HepG2 (cell line): ENCODE data around the gene CLASP1. TPM values are rescaled to one million over a fixed set of nuclear protein-coding genes. Genes with fewer than 3 reads are reported as not detected.
A peak's percentile ranks its signal among the peaks of the same experiment; 100 is the strongest.

Experiments used
- ATAC-seq: fragments of 200-7000 bp; cut with Tn5 transposase; 3 replicates; pipeline ENCODE4 v1.9.1; 2020; ENCODE audit warnings: mild to moderate bottlenecking, moderate library complexity
- BruUV-seq: library from RNA; stranded (reverse); fragments of 400-500 nt; replicated peaks from 2 replicates; lab custom pipeline; 2021; lab: Mats Ljungman, UMichigan
- CTCF ChIA-PET: fragments of 300-600 bp; formaldehyde crosslinking; extraction: SDS; loops from one replicate; lab custom pipeline; 2021; ENCODE audit warnings: low total read pairs, inconsistent platforms, low intra/inter-chr PET ratio; lab: Yijun Ruan, JAX
- POLR2A ChIA-PET: fragments of 350-600 bp; sonication (Branson Sonifier 250); formaldehyde crosslinking; loops from one replicate; lab custom pipeline; 2020; ENCODE audit warnings: antibody characterized with exemption, inconsistent platforms; lab: Yijun Ruan, JAX
- DNase-seq: peaks from one replicate; pipeline ENCODE4 v3.0.0-alpha.2; 2015; ENCODE audit warnings: low spot score
- FAIRE-seq: peaks from 3 replicates; lab custom pipeline; 2011; peaks lifted over from hg19 to GRCh38; lab: Jason Lieb, UNC
- H2AFZ ChIP-seq: one replicate; pipeline ENCODE4 v1.6.1; 2011; ENCODE audit warnings: low read length, inconsistent platforms
- H3K27ac ChIP-seq: fragments of 300-600 bp; 3 replicates; pipeline ENCODE4 v1.8.0; 2011; ENCODE audit warnings: mixed run types, mild to moderate bottlenecking, mixed read lengths, low read length, inconsistent platforms; ENCODE audit not compliant: insufficient read depth; ENCODE audit errors: extremely low read length
- H3K27me3 ChIP-seq, 2 experiments: fragments of 200-600 bp in 1 of 2; 2 replicates in 1 of 2; 3 replicates in 1 of 2; pipeline versions ENCODE4 v1.6.0 to v1.8.0; 2011; ENCODE audit warnings: low read length in 2 of 2, mild to moderate bottlenecking in 2 of 2, moderate library complexity in 2 of 2, inconsistent platforms in 1 of 2; ENCODE audit not compliant: insufficient read depth in 2 of 2, control insufficient read depth in 1 of 2
- H3K36me3 ChIP-seq, 2 experiments: fragments of 200-600 bp in 1 of 2; replicated peaks in 1 of 2; 2 replicates in 1 of 2; 3 replicates in 1 of 2; pipeline versions ENCODE4 v1.5.1 to v1.8.0; 2011; ENCODE audit warnings: low read length in 2 of 2, inconsistent platforms in 1 of 2; ENCODE audit not compliant: insufficient read depth in 2 of 2, control insufficient read depth in 1 of 2
- H3K4me1 ChIP-seq: 2 replicates; pipeline ENCODE4 v1.5.1; 2012; ENCODE audit warnings: low read length, inconsistent platforms; ENCODE audit not compliant: insufficient read depth
- H3K4me2 ChIP-seq: 2 replicates; pipeline ENCODE4 v1.6.0; 2011; ENCODE audit warnings: low read depth, low read length, inconsistent platforms
- H3K4me3 ChIP-seq, 3 experiments: fragments of 200-600 bp in 1 of 3; sonication (generic), shearing (Covaris generic) in 1 of 3; replicated peaks in 1 of 3; 2 replicates each; pipeline ENCODE4 v1.5.1; 2011 to 2016; ENCODE audit warnings: low read length in 3 of 3, inconsistent platforms in 2 of 3, low read depth in 2 of 3, mild to moderate bottlenecking in 2 of 3, control low read depth in 1 of 3, mixed read lengths in 1 of 3; ENCODE audit not compliant: insufficient read depth in 1 of 3
- H3K79me2 ChIP-seq: one replicate; pipeline ENCODE4 v1.6.1; 2011; ENCODE audit warnings: low read length, inconsistent platforms; ENCODE audit not compliant: insufficient read depth
- H3K9ac ChIP-seq: 2 replicates; pipeline ENCODE4 v1.6.0; 2011; ENCODE audit warnings: mild to moderate bottlenecking, low read depth, low read length, inconsistent platforms; ENCODE audit not compliant: insufficient read depth
- H3K9me3 ChIP-seq: 2 replicates; pipeline ENCODE4 v1.5.1; 2012; ENCODE audit warnings: mild to moderate bottlenecking, low read length
- H4K20me1 ChIP-seq: 2 replicates; pipeline ENCODE4 v1.6.0; 2011; ENCODE audit warnings: inconsistent platforms, mild to moderate bottlenecking, low read length, moderate library complexity; ENCODE audit not compliant: insufficient read depth
- BCL6 ChIP-seq: IDR thresholded peaks from 2 replicates; pipeline ENCODE4 v1.6.1; 2016; ENCODE audit warnings: missing genetic modification reagents, missing compliant biosample characterization
- CAMTA2 ChIP-seq: sonication (generic); formaldehyde crosslinking; IDR thresholded peaks from 2 replicates; pipeline ENCODE4 v1.4.0; 2020; ENCODE audit warnings: mild to moderate bottlenecking, missing genetic modification reagents, borderline replicate concordance
- CCAR2 ChIP-seq: fragments of 200-400 bp; formaldehyde crosslinking; optimal IDR thresholded peaks from 2 replicates; pipeline ENCODE3; 2018; ENCODE audit warnings: low read depth, mild to moderate bottlenecking, low read length, moderate library complexity
- SALL1 ChIP-seq: sonication (generic); formaldehyde crosslinking; IDR thresholded peaks from 2 replicates; pipeline ENCODE4 v1.8.0; 2022; ENCODE audit warnings: mild to moderate bottlenecking, missing genetic modification reagents
- SIX1 ChIP-seq: sonication (generic); formaldehyde crosslinking; IDR thresholded peaks from 2 replicates; pipeline ENCODE4 v1.4.0; 2020; ENCODE audit warnings: missing genetic modification reagents, borderline replicate concordance
- SNAI1 ChIP-seq: sonication (generic); formaldehyde crosslinking; IDR thresholded peaks from 2 replicates; pipeline ENCODE4 v1.5.0; 2020; ENCODE audit warnings: mild to moderate bottlenecking, missing genetic modification reagents, borderline replicate concordance
- TBX2 ChIP-seq: sonication (generic); formaldehyde crosslinking; IDR thresholded peaks from 2 replicates; pipeline ENCODE4 v1.5.0; 2020; ENCODE audit warnings: missing genetic modification reagents, mild to moderate bottlenecking, borderline replicate concordance
- ZFX ChIP-seq: sonication (generic); formaldehyde crosslinking; IDR thresholded peaks from 2 replicates; pipeline ENCODE4 v1.4.0; 2020; ENCODE audit warnings: mild to moderate bottlenecking, low read depth, missing genetic modification reagents, moderate library complexity
- ZNF619 ChIP-seq: sonication (generic); formaldehyde crosslinking; IDR thresholded peaks from 2 replicates; pipeline ENCODE4 v1.4.0; 2020; ENCODE audit warnings: mild to moderate bottlenecking, missing genetic modification reagents
- ZNF660 ChIP-seq: sonication (generic); formaldehyde crosslinking; IDR thresholded peaks from 2 replicates; pipeline ENCODE4 v1.5.1; 2020; ENCODE audit warnings: mild to moderate bottlenecking, low read depth, missing genetic modification reagents, borderline replicate concordance
- ZNF850 ChIP-seq: sonication (generic); formaldehyde crosslinking; conservative IDR thresholded peaks from 2 replicates; pipeline ENCODE4 v1.9.0; 2021; ENCODE audit warnings: mild to moderate bottlenecking, missing genetic modification reagents
- WGBS: methylation state at CpG from one replicate; pipeline ENCODE4 v1.1.6; 2017; ENCODE audit warnings: low lambda C conversion rate; 5-methylcytosine and 5-hydroxymethylcytosine counted together
- in situ Hi-C: cut with HindIII; loops from 2 replicates; pipeline ENCODE4 v1.10.0; 2017; ENCODE audit warnings: low pct_unique_long_range_greater_than_20kb; ENCODE audit not compliant: extremely low pct_ligation_motif_present
- intact Hi-C: fragments of 100-400 bp; cut with micrococcal nuclease; formaldehyde crosslinking; loops from one replicate; pipeline ENCODE4 v1.10.0; 2022; ENCODE audit not compliant: unreplicated experiment
- polyA plus RNA-seq, 8 experiments: library from polyadenylated mRNA; depleted of rRNA in 3 of 8; stranded (reverse) in 7 of 8; unstranded in 1 of 8; fragments of >200 nt; fragmentation: Illumina TruSeq in 4 of 8; extraction: Trizol in 4 of 8; gene quantifications; 2 replicates each; pipeline versions ENCODE4 v1.2.1 to v1.2.3, GENCODE V29; 2011 to 2016; ENCODE audit warnings: low read depth in 4 of 8, missing spikeins in 1 of 8, mixed read lengths in 1 of 8; ENCODE audit not compliant: insufficient read depth in 1 of 8
- total RNA-seq, 5 experiments: library from RNA; depleted of rRNA; stranded (reverse); fragments of >200 nt; fragmentation: Illumina TruSeq; extraction: Trizol; gene quantifications; 2 replicates each; pipeline ENCODE4 v1.2.3, GENCODE V29; 2016; ENCODE audit warnings: low read depth in 1 of 5

The CLASP1 gene
- total and polyA plus RNA-seq, 2 of the 13 experiments (the other 11 are each of a cell fraction or from before 2014, with no cell fraction given): 11.7 to 47.9 TPM

GRCh38 chr2:121565389-121566250, 83.6 kb downstream of the CLASP1 start:
- in situ Hi-C loops: no loop called here
- POLR2A ChIA-PET: interaction anchor here (4.3 kb wide), 1 partner anchor 35 kb away, joined by 18 read pairs; the partner anchor contains the start of gene RNU4ATAC

DNA sequence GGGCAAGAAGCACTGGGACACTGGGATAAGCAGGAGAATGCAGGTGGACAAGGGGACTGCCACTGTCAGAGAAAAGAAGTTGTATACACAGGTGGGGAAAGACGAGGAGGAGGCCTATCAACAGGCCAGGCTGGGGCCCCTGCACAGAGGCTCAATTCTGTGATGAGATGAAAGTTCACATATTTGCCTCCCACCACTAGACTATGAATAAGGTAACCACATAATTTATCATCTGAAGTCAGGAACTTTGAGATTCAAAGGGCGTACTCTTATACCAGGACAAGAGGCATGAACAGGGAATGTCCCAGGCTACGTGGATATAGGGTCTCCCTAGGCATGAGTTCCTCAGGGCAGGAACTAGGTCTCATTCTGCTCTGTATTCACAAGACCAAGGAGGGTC, 84.4 kb downstream of the CLASP1 start:
- CTCF ChIA-PET: no interaction called here
- intact Hi-C loops (loop anchor here (5.0 kb wide), 1 partner anchor 33 kb away; the partner anchor contains the start of gene RNU4ATAC), in situ Hi-C loops (no loop called here)
- POLR2A ChIA-PET: no interaction called here
- peak; percentile 7 for ATAC-seq
- Histone ChIP-seq H3K27ac (no peak overlapping the region), H3K9me3 (no peaks in the 10 kb centered on the region), H3K9ac (no peak overlapping the region), H2AFZ (no peak overlapping the region), H3K4me1 (peaks cover 71% of the 10 kb centered on the region), H4K20me1 (peaks cover 13% of the 10 kb centered on the region), H3K79me2 (peaks cover 53% of the 10 kb centered on the region), H3K36me3 (peaks cover 0 to 3% of the 10 kb centered on the region in 2 experiments; a peak in 3 of 5 replicates), H3K4me3 (no peak overlapping the region), H3K4me2 (no peak overlapping the region), H3K27me3 (no peaks in the 10 kb centered on the region)
- 78% methylated on average over 3 of the region's 3 CpGs for WGBS
- FAIRE-seq: no peak
- BruUV-seq: no TSS peak
- DNase-seq: peak; percentile 28
- no peak for TF ChIP-seq ZNF850 (CRISPR knock-in tag)
- TF ChIP-seq SALL1 (CRISPR knock-in tag): 0 out of 2 replicates have a peak, but pooled peaks have one; percentile 18
- no peak for TF ChIP-seq SNAI1 (CRISPR knock-in tag)
- no peak for TF ChIP-seq SIX1 (CRISPR knock-in tag)
- TF ChIP-seq CCAR2: no peak
- TF ChIP-seq ZNF619: no peak
- TF ChIP-seq CAMTA2 (CRISPR knock-in tag): no peak
- TF ChIP-seq ZFX (CRISPR knock-in tag): 0 out of 2 replicates have a peak, but pooled peaks have one; percentile 16
- TF ChIP-seq BCL6: no peak
- no peak for TF ChIP-seq ZNF660 (CRISPR knock-in tag)

More at GRCh38 chr2:121565389-121566250, 83.6 kb downstream of the CLASP1 start:
- Histone ChIP-seq H4K20me1 (peaks cover 13% of the 10 kb centered on the region), H3K27me3 (no peaks in the 10 kb centered on the region), H3K9me3 (no peaks in the 10 kb centered on the region), H3K9ac (no peak overlapping the region), H3K36me3 (peaks cover 0 to 5% of the 10 kb centered on the region in 2 experiments; a peak in 3 of 5 replicates), H3K79me2 (peaks cover 49% of the 10 kb centered on the region), H3K4me2 (no peak overlapping the region), H2AFZ (no peak overlapping the region), H3K27ac (no peak overlapping the region), H3K4me3 (no peak overlapping the region), H3K4me1 (peaks cover 71% of the 10 kb centered on the region)
- BruUV-seq: no TSS peak
- FAIRE-seq (no peak), DNase-seq (no peak), ATAC-seq (no peak)
- WGBS: 97% methylated on average over 5 of the region's 5 CpGs
- CTCF ChIA-PET: no interaction called here
- TF ChIP-seq SALL1 (CRISPR knock-in tag) (no peak), TBX2 (0 out of 2 replicates have a peak, but pooled peaks have one; percentile 12)
- intact Hi-C loops: loop anchor here (5.0 kb wide), 1 partner anchor 33 kb away; the partner anchor contains the start of gene RNU4ATAC
